PC-3 (cell line): ENCODE measurements around the gene KYAT1.

ENCODE experiments used
- EZH2 ChIP-seq: fragments of 300-600 bp; sonication (generic); IDR thresholded peaks from one replicate; pipeline ENCODE4 v1.6.1; 2017; ENCODE audit warnings: antibody characterized with exemption, mild to moderate bottlenecking, low read length; ENCODE audit not compliant: unreplicated experiment
- EZH2phosphoT487 ChIP-seq: fragments of 300-600 bp; sonication (generic); IDR thresholded peaks from 2 replicates; pipeline ENCODE4 v1.6.1; 2018; ENCODE audit warnings: mild to moderate bottlenecking, antibody characterized with exemption, low read length, borderline replicate concordance
- TF ChIP-seq, protein P1 (sequence below): fragments of 300-600 bp; sonication (generic); conservative IDR thresholded peaks from 2 replicates; pipeline ENCODE4 v1.5.1; 2017; ENCODE audit warnings: antibody characterized with exemption, low read depth, mild to moderate bottlenecking, low read length

DNA sequence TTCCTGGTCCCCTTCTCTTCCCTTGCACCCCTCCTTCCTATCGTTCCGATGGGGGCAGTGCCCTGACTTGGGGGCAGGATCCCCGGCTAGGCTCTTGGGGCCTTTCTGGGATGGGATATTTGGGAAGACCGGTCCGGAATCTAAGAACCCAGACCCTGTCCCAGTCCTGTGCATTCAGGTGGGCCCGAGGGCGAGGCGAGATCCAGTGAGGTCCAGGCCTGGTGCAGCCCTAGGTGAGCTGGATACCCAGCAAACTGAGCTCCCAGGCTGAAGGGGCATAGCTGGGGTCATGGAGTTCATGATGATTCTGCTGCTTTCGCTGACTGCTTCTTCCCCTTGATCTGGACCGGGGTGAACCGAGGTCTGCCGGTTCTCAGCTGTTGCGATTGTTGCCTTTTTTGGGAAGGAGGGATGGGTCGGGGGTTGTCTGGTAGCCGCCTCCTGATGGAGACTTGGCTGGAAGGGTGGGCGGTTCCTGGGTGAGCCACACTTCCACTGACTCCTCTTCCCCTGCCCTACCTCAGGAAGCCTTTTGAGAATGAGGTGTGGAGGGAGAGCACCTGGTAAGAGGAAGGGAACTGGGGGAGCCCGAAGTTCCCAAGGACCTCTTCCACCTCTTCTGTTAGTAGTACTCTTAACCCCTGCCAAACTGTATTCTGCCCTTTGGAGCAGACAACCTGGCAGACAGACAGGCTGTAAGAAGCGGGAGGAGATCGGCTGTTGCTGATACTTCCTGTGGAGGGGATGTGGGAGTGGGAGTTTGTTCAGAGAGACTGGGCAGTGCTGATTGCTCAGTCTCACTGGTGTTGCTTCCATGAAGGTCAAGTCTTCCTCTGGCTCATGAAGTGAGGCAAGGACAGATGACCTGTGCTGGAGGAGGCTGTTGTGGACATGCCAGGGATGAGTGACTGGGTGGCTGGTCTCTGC is 1.2 kb upstream of the KYAT1 start:
- TF ChIP-seq, protein P1, sequence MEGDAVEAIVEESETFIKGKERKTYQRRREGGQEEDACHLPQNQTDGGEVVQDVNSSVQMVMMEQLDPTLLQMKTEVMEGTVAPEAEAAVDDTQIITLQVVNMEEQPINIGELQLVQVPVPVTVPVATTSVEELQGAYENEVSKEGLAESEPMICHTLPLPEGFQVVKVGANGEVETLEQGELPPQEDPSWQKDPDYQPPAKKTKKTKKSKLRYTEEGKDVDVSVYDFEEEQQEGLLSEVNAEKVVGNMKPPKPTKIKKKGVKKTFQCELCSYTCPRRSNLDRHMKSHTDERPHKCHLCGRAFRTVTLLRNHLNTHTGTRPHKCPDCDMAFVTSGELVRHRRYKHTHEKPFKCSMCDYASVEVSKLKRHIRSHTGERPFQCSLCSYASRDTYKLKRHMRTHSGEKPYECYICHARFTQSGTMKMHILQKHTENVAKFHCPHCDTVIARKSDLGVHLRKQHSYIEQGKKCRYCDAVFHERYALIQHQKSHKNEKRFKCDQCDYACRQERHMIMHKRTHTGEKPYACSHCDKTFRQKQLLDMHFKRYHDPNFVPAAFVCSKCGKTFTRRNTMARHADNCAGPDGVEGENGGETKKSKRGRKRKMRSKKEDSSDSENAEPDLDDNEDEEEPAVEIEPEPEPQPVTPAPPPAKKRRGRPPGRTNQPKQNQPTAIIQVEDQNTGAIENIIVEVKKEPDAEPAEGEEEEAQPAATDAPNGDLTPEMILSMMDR, result no peak
- no peak for TF ChIP-seq EZH2
- no peak for TF ChIP-seq EZH2phosphoT487
